CD4-positive, alpha-beta memory T cell (primary cell): Measurements from ENCODE around the gene PHLDB3. TPM values are rescaled to one million over a fixed set of nuclear protein-coding genes. Genes with fewer than 3 reads are reported as not detected.

Source experiments
- CTCF ChIA-PET: fragments of 350-600 bp; sonication (Branson Sonifier 250); formaldehyde crosslinking; loops from one replicate; lab custom pipeline; 2021; ENCODE audit warnings: inconsistent platforms; ENCODE audit not compliant: partially characterized antibody; lab: Charles Lee
- POLR2A ChIA-PET: fragments of 350-600 bp; sonication (Branson Sonifier 250); formaldehyde crosslinking; loops from one replicate; lab custom pipeline; 2021; ENCODE audit not compliant: partially characterized antibody; lab: Charles Lee
- DNase-seq, 5 donors: peaks; one replicate each; pipeline versions ENCODE4 v3.0.0 to v3.0.0-alpha.2; 2020 to 2022; ENCODE audit warnings: mixed read lengths in 1 of 5
- H3K27ac ChIP-seq: one replicate; pipeline ENCODE4 v1.7.0; 2013; ENCODE audit warnings: low read depth, low read length
- H3K27me3 ChIP-seq: 2 replicates; pipeline ENCODE4 v1.7.0; 2013; ENCODE audit warnings: mild to moderate bottlenecking, low read length, moderate library complexity; ENCODE audit not compliant: insufficient read depth
- H3K36me3 ChIP-seq: 2 replicates; pipeline ENCODE4 v1.7.0; 2013; ENCODE audit warnings: mild to moderate bottlenecking, low read length, moderate library complexity; ENCODE audit not compliant: insufficient read depth
- H3K4me1 ChIP-seq: 2 replicates; pipeline ENCODE4 v1.7.0; 2013; ENCODE audit warnings: mild to moderate bottlenecking, low read length, moderate library complexity; ENCODE audit not compliant: insufficient read depth
- H3K4me3 ChIP-seq, 2 donors: one replicate each; pipeline ENCODE4 v1.7.0; 2013; ENCODE audit warnings: low read length in 2 of 2, mild to moderate bottlenecking in 1 of 2
- H3K9me3 ChIP-seq, 2 donors: one replicate each; pipeline ENCODE4 v1.7.0; 2013; ENCODE audit warnings: low read length in 2 of 2, control low read depth in 1 of 2; ENCODE audit not compliant: control insufficient read depth in 1 of 2
- H3K27ac Mint-ChIP-seq, 7 donors: one replicate each; pipeline ENCODE4 v1.8.0; 2020 to 2021; ENCODE audit warnings: mixed read lengths in 7 of 7, mild to moderate bottlenecking in 6 of 7, inconsistent platforms in 3 of 7, moderate library complexity in 3 of 7
- H3K27me3 Mint-ChIP-seq, 2 donors: one replicate each; pipeline ENCODE4 v1.8.0; 2020 to 2021; ENCODE audit warnings: mixed read lengths in 2 of 2
- H3K36me3 Mint-ChIP-seq, 2 donors: one replicate each; pipeline ENCODE4 v1.8.0; 2020 to 2021; ENCODE audit warnings: mixed read lengths in 2 of 2, inconsistent platforms in 1 of 2, mild to moderate bottlenecking in 1 of 2
- H3K4me1 Mint-ChIP-seq, 4 donors: one replicate each; pipeline ENCODE4 v1.8.0; 2020 to 2021; ENCODE audit warnings: mixed read lengths in 4 of 4, mild to moderate bottlenecking in 1 of 4
- H3K4me3 Mint-ChIP-seq, 8 donors: one replicate each; pipeline ENCODE4 v1.8.0; 2020 to 2021; ENCODE audit warnings: mixed read lengths in 8 of 8, mild to moderate bottlenecking in 7 of 8, moderate library complexity in 6 of 8, inconsistent platforms in 3 of 8
- H3K9me3 Mint-ChIP-seq, 8 donors: one replicate each; pipeline ENCODE4 v1.8.0; 2020 to 2021; ENCODE audit warnings: mixed read lengths in 8 of 8, mild to moderate bottlenecking in 5 of 8, inconsistent platforms in 3 of 8, moderate library complexity in 1 of 8
- intact Hi-C: fragments of 100-400 bp; cut with micrococcal nuclease; formaldehyde crosslinking; loops from one replicate; pipeline ENCODE4 v1.15.1; 2023
- polyA plus RNA-seq, 2 donors: library from polyadenylated mRNA; unstranded; fragments of 300-500 nt; fragmentation: Illumina TruSeq; gene quantifications; one replicate each; pipeline ENCODE4 v1.2.3, GENCODE V29; 2021
- total RNA-seq, 2 experiments: library from RNA; stranded (reverse); gene quantifications; one replicate each; pipeline ENCODE4 v1.2.3, GENCODE V29; 2021

The PHLDB3 gene
- total and polyA plus RNA-seq, 4 experiments from 2014 or later, result 1.3 to 47.3 (median 21.2) TPM

DNA sequence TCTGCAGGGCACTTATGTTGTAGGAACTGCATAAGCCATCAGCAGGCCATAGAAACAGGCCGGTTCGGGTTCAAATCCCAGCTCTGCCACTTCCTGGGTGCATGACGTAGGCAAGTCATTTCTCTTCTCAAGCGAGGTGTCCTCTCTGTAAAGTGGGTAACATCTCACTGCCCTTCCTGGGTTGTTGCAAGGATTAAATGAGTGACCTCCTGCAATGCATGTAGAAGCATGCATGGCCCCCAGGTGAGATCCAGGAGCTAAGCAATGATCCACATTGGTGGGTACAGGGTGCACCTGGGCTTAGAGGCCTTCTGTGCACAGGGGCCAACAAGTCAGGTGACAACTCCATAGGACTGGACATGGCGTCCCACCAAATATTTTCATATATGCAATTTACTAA, 13.8 kb downstream of the PHLDB3 start:
- Histone ChIP-seq H3K27ac (no peak overlapping the region), H3K9me3 (no peaks in the 10 kb centered on the region), H3K4me3 (no peak overlapping the region), H3K27me3 (no peaks in the 10 kb centered on the region), H3K4me1 (no peaks in the 10 kb centered on the region), H3K36me3 (peaks cover 6% of the 10 kb centered on the region)
- intact Hi-C loops, result no loop called here
- ChIA-PET CTCF (interaction anchor here (0.7 to 3.8 kb wide), 3 partner anchors 29 to 43 kb away, joined by 3 to 18 read pairs (median 5); no protein-coding TSS in a partner anchor), POLR2A (no interaction called here)
- Mint-ChIP-seq H3K4me3 (no peak overlapping the region), H3K27ac (peak overlapping the region in 2 of 7 donors; percentile 22 to 57), H3K27me3 (no peaks in the 10 kb centered on the region), H3K4me1 (peaks cover 0 to 4% (median under 1%) of the 10 kb centered on the region in 4 donors), H3K36me3 (peaks cover 10 to 12% of the 10 kb centered on the region in 2 donors), H3K9me3 (no peaks in the 10 kb centered on the region)
- DNase-seq, result no peak

- Histone ChIP-seq H3K36me3 (peaks cover 6% of the 10 kb centered on the region), H3K4me3 (no peak overlapping the region), H3K4me1 (no peaks in the 10 kb centered on the region), H3K27me3 (no peaks in the 10 kb centered on the region), H3K9me3 (no peaks in the 10 kb centered on the region), H3K27ac (no peak overlapping the region)
- Mint-ChIP-seq H3K36me3 (peaks cover 5 to 9% of the 10 kb centered on the region in 2 donors), H3K27ac (peak overlapping the region in 2 of 7 donors; percentile 58 to 72), H3K4me1 (peaks cover 0 to 3% (median under 1%) of the 10 kb centered on the region in 4 donors), H3K4me3 (no peak overlapping the region), H3K27me3 (no peaks in the 10 kb centered on the region), H3K9me3 (no peaks in the 10 kb centered on the region)
- intact Hi-C loops, result no loop called here
- ChIA-PET CTCF (interaction anchor here (0.7 to 3.8 kb wide), 3 partner anchors 30 to 43 kb away, joined by 3 to 18 read pairs (median 5); no protein-coding TSS in a partner anchor), POLR2A (no interaction called here)
- DNase-seq, result no peak
Observed at GRCh38 chr19:43489979-43490599, 14.5 kb downstream of the PHLDB3 start.

- peaks cover under 1% of the 10 kb centered on the region for H3K36me3 ChIP-seq
- Mint-ChIP-seq H3K4me1 (peaks cover 0 to 3% (median under 1%) of the 10 kb centered on the region in 4 donors), H3K9me3 (no peaks in the 10 kb centered on the region), H3K27ac (peak overlapping the region in 5 of 7 donors; percentile 15 to 72 (median 57)), H3K4me3 (no peak overlapping the region), H3K36me3 (peaks cover under 1 to 6% of the 10 kb centered on the region in 2 donors), H3K27me3 (no peaks in the 10 kb centered on the region)
- ChIA-PET POLR2A (no interaction called here), CTCF (no interaction called here)
- intact Hi-C loops, result no loop called here
- H3K27ac ChIP-seq, result no peak overlapping the region
- DNase-seq, result no peak
- no peaks in the 10 kb centered on the region for H3K4me1 ChIP-seq
- no peaks in the 10 kb centered on the region for H3K9me3 ChIP-seq
- no peak overlapping the region for H3K4me3 ChIP-seq
- no peaks in the 10 kb centered on the region for H3K27me3 ChIP-seq
Observed at GRCh38 chr19:43489310-43489709, 15.2 kb downstream of the PHLDB3 start.

DNA sequence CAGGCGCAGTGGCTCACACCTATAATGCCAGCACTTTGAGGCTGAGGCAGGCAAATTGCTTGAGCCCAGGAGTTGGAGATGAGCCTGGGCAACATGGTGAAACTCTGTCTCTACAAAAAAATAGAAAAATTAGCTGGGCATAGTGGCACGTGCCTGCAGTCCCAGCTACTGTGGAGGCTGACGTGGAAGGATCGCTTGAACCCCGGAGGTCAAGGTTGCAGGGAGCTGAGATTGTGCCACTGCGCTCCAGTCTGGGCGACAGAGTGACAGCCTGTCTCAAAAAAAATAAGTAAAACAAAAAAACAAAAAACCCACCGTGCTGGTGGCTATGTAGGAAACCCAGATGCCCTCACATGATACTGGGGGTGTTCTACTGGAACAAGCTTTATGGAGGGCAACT, 16.4 kb downstream of the PHLDB3 start:
- no peak overlapping the region for H3K27ac Mint-ChIP-seq
- no peaks in the 10 kb centered on the region for H3K27me3 ChIP-seq
- H3K27ac ChIP-seq, result no peak overlapping the region
- no peak overlapping the region for H3K4me3 Mint-ChIP-seq
- H3K9me3 ChIP-seq, result no peaks in the 10 kb centered on the region
- no peak for DNase-seq
- H3K9me3 Mint-ChIP-seq, result no peaks in the 10 kb centered on the region
- intact Hi-C loops, result no loop called here
- no peaks in the 10 kb centered on the region for H3K4me1 ChIP-seq
- ChIA-PET POLR2A (interaction anchor here (1.0 kb wide), 1 partner anchor 41 kb away, joined by 4 read pairs; no protein-coding TSS in a partner anchor), CTCF (no interaction called here)
- H3K27me3 Mint-ChIP-seq, result no peaks in the 10 kb centered on the region
- H3K36me3 Mint-ChIP-seq, result peaks cover 0 to 5% of the 10 kb centered on the region in 2 donors
- H3K4me1 Mint-ChIP-seq, result peaks cover 0 to 3% (median under 1%) of the 10 kb centered on the region in 4 donors
- no peak overlapping the region for H3K4me3 ChIP-seq
- H3K36me3 ChIP-seq, result no peaks in the 10 kb centered on the region

DNA sequence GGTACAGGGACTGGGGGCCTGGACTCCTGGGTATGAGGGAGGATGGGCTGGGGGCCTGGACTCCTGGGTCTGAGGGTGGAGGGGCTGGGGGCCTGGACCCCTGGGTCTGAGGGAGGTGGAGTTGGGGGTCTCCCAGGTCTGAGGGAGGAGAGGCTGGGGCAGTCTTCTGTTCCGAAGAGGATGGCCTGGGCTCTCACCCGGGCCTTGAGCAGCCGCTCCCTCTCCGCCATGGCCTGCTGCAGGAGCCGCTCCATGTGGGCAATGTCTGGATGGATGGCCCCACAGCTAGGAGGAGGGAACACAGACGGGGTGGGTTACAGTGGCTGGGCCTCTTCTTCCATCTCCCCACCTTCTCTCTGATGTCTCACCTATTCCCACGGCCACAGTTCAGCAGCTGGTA, 18.1 kb downstream of the PHLDB3 start:
- no peaks in the 10 kb centered on the region for H3K27me3 ChIP-seq
- no peaks in the 10 kb centered on the region for H3K9me3 ChIP-seq
- Mint-ChIP-seq H3K9me3 (no peaks in the 10 kb centered on the region), H3K4me3 (no peak overlapping the region), H3K4me1 (peaks cover 0 to 3% (median under 1%) of the 10 kb centered on the region in 4 donors), H3K36me3 (peaks cover 2 to 9% of the 10 kb centered on the region in 2 donors), H3K27me3 (no peaks in the 10 kb centered on the region), H3K27ac (no peak overlapping the region)
- H3K4me3 ChIP-seq, result no peak overlapping the region
- CTCF ChIA-PET, result no interaction called here
- intact Hi-C loops, result no loop called here
- no peak overlapping the region for H3K27ac ChIP-seq
- POLR2A ChIA-PET, result interaction anchor here (0.9 to 1.3 kb wide), 2 partner anchors 22 to 39 kb away, joined by 3 read pairs; no protein-coding TSS in a partner anchor
- no peak for DNase-seq
- no peaks in the 10 kb centered on the region for H3K36me3 ChIP-seq
- H3K4me1 ChIP-seq, result no peaks in the 10 kb centered on the region

DNA sequence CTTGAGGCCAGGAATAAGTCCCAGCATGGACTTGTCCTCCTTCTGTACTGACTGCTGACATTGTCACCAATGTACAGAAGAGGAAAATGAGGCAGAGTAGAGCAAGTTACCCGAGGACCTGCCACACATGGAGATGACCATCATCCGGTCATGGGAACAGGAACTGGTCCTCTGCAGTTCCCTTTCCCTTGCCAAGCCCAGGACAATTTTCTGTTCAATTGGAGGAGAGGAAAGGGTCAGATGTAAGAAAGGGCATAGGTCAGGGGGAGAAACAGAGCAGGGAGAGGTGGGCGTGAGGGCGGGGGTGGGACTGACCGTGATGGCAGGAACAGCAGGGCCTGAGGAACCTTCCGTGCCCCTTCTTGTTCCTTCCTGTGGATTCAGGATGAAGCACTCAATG, 18.6 kb downstream of the PHLDB3 start:
- CTCF ChIA-PET, result no interaction called here
- no peaks in the 10 kb centered on the region for H3K27me3 Mint-ChIP-seq
- POLR2A ChIA-PET, result interaction anchor here (0.9 kb wide), 1 partner anchor 39 kb away, joined by 3 read pairs; no protein-coding TSS in a partner anchor
- peaks cover 0 to 3% (median under 1%) of the 10 kb centered on the region in 4 donors for H3K4me1 Mint-ChIP-seq
- no peaks in the 10 kb centered on the region for H3K27me3 ChIP-seq
- no peaks in the 10 kb centered on the region for H3K9me3 Mint-ChIP-seq
- no peak overlapping the region for H3K4me3 ChIP-seq
- intact Hi-C loops, result no loop called here
- DNase-seq, result no peak
- H3K4me3 Mint-ChIP-seq, result no peak overlapping the region
- no peak overlapping the region for H3K27ac ChIP-seq
- peaks cover 3 to 9% of the 10 kb centered on the region in 2 donors for H3K36me3 Mint-ChIP-seq
- H3K4me1 ChIP-seq, result no peaks in the 10 kb centered on the region
- no peaks in the 10 kb centered on the region for H3K36me3 ChIP-seq
- H3K27ac Mint-ChIP-seq, result peak overlapping the region in 2 of 7 donors; percentile 8 to 23
- no peaks in the 10 kb centered on the region for H3K9me3 ChIP-seq

DNA sequence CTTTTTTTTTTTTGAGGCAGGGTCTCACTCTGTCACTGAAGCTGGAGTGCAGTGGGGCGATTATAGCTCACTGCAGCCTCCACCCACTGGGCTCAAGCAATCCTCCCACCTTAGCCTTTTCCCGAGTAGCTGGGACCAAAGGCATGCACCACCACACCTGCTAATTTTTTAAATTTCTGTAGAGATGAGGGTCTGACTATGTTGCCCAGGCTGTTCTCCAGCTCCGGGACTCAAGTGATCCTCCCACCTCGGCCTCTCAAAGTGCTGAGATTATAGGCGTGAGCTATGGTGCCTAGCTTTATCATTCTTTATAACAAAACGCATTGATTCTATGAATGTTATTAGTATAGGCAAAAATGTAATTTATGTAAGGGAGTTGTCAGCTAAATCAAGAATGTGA, 21.3 kb downstream of the PHLDB3 start:
- POLR2A ChIA-PET, result interaction anchor here (0.6 to 1.2 kb wide), 3 partner anchors 13 to 20 kb away, joined by 3 to 5 read pairs (median 3); no protein-coding TSS in a partner anchor
- H3K9me3 Mint-ChIP-seq, result no peaks in the 10 kb centered on the region

More for the DNA sequence above, 21.3 kb downstream of the PHLDB3 start:
- H3K27me3 ChIP-seq, result no peaks in the 10 kb centered on the region
- no peak overlapping the region for H3K4me3 Mint-ChIP-seq
- H3K27ac Mint-ChIP-seq, result no peak overlapping the region
- H3K9me3 ChIP-seq, result no peaks in the 10 kb centered on the region
- no peaks in the 10 kb centered on the region for H3K4me1 ChIP-seq
- H3K36me3 Mint-ChIP-seq, result peaks cover 8% of the 10 kb centered on the region in 2 donors
- no peak for DNase-seq
- CTCF ChIA-PET, result interaction anchor here (1.5 kb wide), 1 partner anchor 72 kb away, joined by 5 read pairs; no protein-coding TSS in a partner anchor
- peaks cover 0 to under 1% (median 0%) of the 10 kb centered on the region in 4 donors for H3K4me1 Mint-ChIP-seq
- no peak overlapping the region for H3K27ac ChIP-seq
- no peaks in the 10 kb centered on the region for H3K27me3 Mint-ChIP-seq
- H3K4me3 ChIP-seq, result no peak overlapping the region
- intact Hi-C loops, result no loop called here
- H3K36me3 ChIP-seq, result no peaks in the 10 kb centered on the region
